HG03575 (cell line): ENCODE results near the gene PDE4B.
"Not testable (repeated sequence)": the region's sequence is repeated elsewhere in the genome, so short reads cannot be mapped to it uniquely, and the experiment has no call there.

Experiments
- ATAC-seq: cut with Tn5 transposase; IDR thresholded peaks from one replicate; pipeline ENCODE4 v1.9.1; 2021; ENCODE audit not compliant: unreplicated experiment, insufficient number of reproducible peaks, low FRiP score; ENCODE audit errors: extremely low read depth

Gene PDE4B

DNA sequence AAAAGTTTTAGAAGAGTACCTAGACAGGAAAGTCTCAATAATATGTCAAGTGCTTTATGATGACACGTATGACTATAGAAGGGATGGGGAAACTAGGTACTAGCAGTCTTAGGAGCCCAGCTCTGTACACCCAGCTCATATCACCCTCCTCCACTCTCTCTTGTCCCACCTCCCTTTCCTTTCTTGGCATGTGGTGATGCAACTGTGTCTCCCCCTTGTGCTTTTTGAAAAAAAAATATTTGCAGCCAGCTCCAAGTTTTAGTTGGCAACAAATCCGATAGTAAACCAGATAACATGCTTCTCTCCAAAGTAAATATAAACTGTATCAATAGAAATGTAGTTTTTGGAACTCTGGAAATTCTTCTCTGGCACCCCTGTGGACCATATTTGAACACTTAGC is 280.7 kb downstream of the PDE4B start:
- ATAC-seq = no peak

DNA sequence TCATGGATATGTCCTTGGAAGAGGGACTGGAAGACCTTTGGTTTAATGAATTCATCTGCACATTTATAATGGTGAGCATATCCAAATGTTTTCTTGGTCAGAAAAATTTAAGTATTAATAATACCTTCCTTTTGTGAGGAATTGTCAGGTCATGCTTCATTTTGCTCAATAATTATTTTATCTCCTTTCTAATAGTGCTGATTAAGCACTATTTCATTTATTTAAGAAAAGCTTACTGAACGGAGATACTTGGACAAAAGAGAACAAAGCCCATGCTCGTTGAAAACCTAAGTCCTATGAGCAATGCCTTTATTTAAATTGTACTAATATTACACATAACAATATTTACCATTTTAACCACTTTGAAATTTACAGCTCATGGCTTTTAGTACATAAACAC is 281.5 kb downstream of the PDE4B start:
- no peak for ATAC-seq

DNA sequence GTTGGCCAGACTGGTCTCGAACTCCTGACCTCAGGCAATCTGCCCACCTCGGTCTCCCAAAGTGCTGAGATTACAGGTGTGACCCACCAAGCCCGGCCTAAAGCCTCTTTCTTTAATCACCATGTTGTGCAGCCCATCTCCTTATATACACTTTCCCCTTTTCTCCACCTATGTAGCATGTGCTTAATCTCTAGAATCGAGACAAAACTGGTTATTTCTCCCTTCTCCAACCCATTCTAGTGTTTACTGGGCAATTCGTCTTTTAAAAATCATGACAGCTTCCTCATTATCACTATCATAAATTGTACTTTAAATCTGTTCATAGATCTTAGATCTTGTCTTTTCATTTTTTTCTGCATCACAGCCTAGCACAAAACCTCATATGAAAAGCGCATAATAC is 285.7 kb downstream of the PDE4B start:
- no peak for ATAC-seq

DNA sequence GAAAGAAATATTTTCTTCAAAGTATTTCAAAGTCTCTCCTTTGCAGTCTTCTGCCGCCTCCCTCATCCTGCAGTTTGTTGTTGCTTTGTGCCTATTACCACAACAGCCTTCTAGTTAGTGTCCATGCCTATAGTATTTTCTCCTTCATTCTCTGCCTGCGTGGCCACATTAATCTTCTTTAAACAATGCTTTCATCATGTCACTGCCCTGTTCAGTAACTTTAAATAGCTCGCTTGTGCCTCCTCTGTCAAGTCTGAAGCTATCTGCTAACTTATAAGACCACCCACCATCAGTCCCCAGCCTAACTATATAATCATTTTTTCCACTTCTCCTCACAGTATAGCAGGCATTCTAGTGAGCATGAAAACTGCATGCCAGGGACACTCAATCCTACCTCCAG is 290.3 kb downstream of the PDE4B start:
- no peak for ATAC-seq

DNA sequence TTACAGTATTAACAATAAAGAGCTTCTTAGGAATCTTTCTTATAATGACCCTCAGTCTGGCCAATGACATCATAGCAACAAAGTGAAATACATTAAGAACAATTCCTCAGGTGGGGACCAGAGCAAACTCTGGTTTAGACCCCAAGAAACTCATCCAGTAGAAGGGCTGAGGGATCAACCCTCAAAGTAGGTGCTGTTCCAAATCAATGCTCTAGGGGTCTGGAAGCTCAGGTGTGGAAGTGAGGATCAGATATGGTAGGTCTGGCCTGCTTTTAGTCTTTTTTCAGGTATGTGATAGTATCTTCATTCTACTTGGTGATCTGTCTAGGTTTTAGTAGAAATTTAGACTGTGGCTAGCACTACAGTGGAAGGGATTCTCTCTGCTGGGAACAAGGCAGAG is 291.7 kb downstream of the PDE4B start:
- no peak for ATAC-seq

DNA sequence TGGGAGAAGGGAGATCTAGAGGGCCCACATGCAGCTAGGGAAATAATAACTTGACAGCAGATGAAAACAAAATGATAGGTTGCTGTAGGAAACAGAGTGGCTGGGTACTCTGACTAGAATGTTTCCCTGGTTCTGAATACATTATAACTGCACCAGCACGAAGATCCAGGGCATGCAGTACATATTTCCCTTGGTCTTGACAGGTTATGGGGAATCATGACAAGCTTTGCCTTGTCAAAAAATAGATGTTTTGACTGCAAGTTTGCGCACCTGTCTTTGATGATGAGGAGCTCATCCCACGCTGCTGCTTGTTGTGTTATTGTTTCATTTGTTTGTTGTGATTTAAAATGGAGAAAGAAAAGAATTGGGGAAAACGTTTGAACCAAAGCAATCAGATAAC is 292.9 kb downstream of the PDE4B start:
- no peak for ATAC-seq

DNA sequence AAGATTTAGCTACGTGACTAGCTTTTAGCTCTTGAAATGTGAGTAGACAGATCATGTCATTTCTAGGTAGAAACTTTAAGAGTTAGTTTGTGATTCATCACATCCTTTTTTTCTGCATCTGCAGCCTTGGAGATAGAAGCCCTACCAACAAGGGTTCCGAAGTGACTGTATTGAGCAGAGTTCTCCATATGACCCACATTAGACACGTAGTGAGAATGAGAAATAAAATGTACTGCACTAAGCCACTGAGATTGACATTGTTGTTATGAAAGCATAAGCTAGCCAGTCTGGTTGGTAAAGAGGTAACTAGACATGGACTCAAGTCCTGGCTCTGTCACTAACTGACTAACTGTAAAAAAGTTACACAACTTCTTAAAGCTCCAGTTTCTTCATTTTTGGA is 296.1 kb downstream of the PDE4B start:
- ATAC-seq = no peak

DNA sequence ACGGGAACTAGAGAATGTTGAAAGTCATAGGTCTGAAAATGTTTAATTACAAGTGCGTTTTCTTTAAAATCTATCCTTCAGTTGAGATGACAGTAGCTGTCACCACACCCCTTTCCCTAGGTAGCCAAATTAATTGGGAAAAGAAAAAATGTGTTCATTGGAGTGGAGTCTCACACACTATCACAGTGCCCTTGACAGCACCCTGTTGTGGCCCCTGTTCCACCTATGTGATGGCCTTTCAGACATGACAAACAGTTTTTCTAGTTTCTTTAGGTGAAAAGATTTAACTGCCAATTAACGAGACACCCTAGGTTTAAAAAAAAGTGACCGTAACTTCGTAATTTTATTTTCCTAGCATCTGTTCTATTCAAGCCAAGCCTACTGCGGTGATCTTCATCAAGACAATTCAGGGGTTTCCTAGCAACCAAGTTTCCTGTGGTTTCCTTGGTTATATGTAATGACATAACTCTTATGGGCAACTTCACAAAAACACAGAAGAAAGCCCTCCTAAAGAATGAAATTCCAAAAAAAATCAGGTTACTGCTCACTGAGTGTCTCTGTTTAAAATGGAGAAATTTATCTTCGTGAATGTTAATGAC is 298.3 kb downstream of the PDE4B start:
- no peak for ATAC-seq

DNA sequence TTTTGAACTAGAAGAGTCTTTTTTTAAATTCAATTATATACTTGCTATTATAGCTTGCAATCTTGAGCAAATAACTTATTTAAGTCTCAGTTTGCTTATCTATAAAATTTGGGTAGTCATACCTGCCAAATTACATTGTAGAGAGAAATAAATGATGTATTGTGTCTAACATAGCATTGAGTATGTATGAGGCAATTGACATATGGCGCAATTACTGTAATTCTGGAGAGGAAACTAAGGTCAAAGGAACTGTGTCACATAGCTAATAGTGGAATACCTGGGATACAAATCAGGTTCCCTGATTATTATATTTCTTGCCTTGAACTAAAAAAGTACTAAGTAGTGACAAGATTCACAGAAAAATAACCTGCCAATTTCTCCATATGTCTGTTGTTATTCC is 302.5 kb downstream of the PDE4B start:
- ATAC-seq = no peak

DNA sequence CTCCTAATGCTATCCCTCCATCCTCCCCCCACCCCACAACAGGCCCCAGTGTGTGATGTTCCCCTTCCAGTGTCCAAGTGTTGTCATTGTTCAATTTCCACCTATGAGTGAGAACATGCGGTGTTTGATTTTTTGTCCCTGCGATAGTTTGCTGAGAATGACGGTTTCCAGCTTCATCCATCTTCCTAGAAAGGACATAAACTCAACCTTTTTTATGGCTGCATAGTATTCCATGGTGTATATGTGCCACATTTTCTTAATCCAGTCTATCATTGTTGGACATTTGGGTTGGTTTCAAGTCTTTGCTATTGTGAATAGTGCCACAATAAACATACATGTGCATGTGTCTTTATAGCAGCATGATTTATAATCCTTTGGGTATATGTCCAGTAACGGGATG is 308.3 kb downstream of the PDE4B start:
- ATAC-seq = not testable (repeated sequence)

DNA sequence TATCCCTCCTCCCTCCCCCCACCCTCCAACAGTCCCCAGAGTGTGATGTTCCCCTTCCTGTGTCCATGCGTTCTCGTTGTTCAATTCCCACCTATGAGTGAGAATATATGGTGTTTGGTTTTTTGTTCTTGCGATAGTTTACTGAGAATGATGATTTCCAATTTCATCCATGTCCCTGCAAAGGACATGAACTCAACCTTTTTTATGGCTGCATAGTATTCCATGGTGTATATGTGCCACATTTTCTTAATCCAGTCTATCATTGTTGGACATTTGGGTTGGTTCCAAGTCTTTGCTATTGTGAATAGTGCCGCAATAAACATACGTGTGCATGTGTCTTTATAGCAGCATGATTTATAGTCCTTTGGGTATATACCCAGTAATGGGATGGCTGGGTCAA is 311.4 kb downstream of the PDE4B start:
- not testable (repeated sequence) for ATAC-seq

DNA sequence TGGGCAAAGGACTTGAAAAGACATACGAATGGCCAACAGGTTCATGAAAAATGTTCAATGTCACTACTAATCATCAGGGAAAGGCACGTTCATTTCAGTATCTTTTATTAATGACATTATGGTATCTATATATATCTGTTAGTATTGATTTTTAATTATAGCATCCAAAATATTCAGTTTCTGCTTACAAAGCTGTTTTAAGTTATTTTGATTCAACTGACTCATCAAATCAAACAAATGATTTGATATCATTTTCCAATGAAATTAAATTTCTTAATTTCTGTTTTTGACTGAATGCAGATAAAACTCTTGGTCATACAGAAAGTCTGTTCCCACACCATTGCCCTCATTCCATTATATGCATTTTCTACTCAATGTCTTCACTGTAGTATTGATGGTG is 315.9 kb downstream of the PDE4B start:
- ATAC-seq = no peak

DNA sequence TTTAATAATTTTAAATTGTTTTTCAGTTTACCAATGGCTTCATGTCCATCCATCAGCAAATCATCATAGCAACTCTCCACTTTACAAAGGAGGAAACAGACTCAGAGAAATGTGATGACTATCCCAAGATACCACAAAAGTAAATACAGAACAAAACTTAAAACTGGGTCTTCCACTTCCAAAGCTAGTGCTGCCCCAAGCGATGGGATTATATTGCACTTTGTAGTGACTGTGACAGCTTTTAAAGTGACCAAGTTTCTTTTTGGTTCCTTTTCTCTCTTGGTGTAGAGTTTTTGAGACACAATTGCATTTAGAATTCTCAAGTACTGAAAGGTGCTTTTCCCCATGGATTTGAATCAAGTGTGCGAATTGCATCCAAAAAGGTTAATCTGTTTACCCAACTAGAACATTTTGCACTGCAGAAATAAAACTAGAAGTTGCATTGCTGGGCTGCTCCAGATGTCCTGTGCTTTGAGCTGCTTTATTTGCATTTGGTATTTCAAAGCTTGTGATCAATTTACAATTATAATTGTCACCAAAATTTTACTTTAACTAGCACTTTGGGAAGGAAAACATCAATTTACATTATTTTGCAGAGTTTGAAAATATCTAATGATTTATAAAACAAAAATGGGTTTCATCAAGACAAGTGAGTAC is 320.2 kb downstream of the PDE4B start:
- no peak for ATAC-seq

DNA sequence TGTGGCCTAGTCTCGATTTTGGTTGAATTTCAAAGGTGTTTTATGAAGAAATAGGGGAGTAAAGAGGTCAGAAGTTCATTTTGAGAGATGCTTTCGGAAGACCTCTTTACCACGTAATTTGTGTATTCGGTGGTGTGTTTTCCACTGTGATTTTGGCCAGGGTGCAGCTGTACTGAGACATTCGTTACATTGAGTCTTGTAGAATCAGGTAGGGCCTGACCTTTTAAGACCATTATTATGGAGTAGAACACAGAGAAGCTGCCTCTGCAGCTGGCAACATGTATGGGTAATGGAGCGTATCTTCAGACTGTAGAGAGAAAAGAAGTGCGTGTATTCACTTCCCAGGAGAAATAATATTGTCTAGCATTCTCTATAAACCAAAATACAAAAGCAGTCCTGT is 326.5 kb downstream of the PDE4B start:
- no peak for ATAC-seq

DNA sequence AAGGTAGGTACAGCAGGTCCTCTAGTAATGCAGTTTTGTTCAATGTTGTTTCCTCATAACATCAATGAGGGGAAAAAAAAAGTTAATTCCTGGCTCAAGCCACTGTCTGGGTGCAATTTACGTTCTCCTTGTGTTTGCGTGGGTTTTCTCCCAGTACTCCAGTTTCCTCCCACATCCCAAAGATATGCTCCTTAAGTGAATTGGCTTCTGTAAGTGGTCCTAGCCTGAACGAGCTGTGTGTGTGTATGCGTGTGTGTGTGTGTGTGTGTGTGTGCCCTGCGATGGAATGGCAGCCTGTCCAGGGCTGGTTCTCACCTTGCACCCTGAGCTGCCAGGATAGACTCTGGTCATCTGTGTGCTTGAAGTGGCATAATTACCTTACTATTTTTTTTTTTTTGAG is 332.0 kb downstream of the PDE4B start:
- no peak for ATAC-seq

DNA sequence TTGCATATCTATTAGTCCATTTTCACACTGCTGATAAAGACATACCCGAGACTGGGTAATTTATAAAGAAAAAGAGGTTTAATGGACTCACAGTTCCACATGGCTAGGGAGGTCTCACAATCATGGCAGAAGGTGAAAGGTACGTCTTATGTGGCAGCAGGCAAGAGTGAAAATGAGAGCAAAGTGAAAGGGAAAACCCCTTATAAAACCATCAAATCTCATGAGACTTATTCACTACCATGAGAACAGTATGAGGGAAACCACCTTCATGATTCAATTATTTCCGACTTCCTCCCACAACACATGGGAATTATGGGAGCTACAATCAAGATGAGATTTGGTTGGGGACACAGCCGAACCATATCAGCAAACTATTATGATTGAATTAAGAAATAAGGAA is 335.9 kb downstream of the PDE4B start:
- not testable (repeated sequence) for ATAC-seq

DNA sequence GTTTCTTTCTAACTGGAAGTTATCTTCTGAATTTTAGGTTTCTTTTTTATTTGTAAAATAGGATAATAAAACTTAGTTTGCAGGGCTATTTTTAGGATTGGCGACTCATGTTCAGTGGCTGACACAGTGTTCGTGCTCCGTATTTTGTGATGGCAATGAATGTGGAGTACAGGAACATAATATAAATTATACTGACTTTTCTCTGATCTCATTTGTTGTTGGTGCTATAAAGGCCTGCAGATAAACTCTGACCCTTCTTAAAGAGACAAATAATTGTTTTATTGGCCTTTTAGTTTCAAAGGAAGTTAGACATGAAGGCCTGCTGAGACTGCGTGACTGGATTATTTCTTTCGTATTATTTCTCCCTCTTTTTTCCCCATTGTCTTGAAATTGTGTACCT is 339.6 kb downstream of the PDE4B start:
- no peak for ATAC-seq

DNA sequence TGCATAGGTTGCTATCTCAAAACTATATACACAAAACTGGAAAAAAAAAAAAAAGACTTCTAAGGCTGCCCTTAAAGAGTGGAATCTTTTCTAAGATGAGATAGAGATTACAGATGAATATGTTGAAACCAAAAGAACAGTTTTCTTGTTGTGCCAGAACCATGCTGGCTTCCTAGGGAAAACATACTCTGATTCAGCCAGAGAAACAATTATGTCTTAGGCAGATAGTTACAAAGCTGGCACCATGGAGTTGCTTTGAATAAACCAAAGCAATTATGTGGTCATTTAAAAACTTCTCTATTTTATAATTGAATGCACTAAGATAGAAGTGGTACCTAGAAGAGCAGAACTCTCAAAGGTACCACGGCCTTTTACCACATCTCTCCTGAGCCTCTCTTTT is 341.3 kb downstream of the PDE4B start:
- no peak for ATAC-seq

DNA sequence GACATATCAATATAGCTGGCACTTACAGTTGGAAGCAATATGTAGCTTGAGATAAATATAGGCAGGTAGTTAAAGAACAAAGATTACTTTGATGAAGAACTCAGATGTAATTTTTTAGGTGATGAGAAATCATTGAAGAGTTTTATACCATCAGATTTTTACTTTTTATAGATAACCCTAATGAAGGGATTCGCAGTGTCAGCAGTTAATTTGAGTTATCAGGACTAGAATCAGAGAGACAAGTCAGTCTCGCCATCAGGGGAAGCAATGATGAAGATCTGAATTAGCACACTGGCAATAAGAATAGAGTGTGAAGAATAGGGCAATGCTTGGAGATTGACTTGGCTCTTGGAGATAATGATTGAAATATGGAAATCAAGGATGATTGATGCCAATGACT is 342.5 kb downstream of the PDE4B start:
- ATAC-seq = no peak

DNA sequence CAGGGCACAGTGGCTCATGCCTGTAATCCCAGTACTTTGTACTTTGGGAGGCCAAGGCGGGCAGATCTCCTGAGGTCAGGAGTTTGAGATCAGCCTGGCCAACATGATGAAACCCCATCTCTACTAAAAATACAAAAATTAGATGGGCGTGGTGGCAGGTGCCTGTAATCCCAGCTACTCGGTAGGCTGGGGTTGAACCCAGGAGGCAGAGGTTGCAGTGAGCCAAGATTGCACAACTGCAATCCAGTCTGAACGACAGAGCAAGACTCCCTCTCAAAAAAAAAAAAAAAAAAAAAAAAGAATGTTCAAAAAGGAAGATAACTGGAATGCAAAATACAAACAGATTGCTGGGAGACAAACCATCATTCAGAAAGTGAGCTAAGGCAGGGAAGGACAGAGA is 343.7 kb downstream of the PDE4B start:
- ATAC-seq = not testable (repeated sequence)

DNA sequence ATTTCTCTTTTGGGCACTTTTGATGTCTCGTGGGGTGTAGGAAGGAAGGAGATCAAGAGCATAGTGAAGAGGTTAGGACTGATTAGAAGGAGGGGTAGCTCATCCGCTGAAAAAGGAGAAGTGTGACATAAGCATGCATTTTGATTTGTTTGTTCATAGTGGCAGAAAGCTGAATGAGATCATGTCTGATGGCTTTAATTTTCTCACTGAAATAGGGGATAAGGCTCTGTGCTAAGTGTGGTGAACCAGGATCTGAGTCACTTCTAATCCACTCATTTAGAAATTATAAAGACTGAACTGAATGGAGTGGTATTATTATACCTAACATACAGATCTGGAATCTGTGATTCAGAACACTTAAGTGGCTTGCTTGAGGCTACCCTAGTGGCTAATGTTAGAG is 344.5 kb downstream of the PDE4B start:
- no peak for ATAC-seq
